ENCODE results near the gene EPS8L3.

DNA sequence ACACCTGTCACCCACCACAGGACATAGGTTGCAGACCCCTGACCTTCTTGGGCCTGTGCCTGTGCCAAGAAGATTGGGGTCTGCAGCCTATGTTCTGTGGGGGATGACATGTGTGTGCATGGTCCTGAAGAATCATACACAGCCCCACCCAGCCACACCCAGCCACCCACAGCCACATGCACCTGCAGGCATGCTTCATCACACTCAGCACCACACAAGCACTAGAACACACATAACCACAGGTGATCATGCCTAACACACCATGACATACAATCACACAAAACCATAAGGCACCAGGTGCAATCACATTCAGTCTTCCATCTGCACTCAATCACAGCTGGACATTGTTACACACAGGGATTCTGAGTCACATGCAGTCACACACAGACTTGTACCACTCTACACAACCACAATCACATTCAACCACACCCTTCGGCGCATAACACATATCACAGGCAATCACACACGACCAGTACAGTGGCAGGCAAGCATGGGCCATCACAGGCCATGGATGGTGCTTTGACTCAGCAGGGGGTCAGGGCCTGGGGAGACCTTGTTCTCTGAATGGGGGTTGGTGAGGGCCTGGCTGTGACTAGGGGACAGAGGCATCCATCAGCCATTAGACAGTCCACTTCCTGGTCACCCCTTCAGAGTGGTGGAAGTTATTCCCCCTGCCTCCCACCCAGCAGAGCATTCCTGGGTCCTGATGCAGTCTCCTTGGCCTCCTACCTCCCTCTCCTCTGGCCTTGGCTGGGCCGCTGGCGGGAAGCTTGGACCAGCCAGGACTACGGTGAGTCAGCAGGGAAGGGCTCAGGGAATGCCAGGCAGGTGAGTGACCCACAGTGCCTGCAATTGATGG is 44.3 kb upstream of the EPS8L3 start:
- TF ChIP-seq CHD1 (IDR thresholded peaks at IDR 0.05; ENCODE audit: low read depth, low read length), result no peak
- no peak for TF ChIP-seq JUN (IDR thresholded peaks at IDR 0.05; ENCODE audit: low read depth, low read length)
- TF ChIP-seq JUND (IDR thresholded peaks at IDR 0.05; ENCODE audit: low read length), result no peak
- TF ChIP-seq POLR2AphosphoS5 (IDR thresholded peaks at IDR 0.05; ENCODE audit: low read depth, low read length), result no peak
- no peak for TF ChIP-seq SIN3A (conservative IDR thresholded peaks at IDR 0.05 in 1 of 2, IDR thresholded peaks at IDR 0.05 in 1 of 2; ENCODE audit: low read depth in 1 of 2, low read length in 2 of 2)
- TF ChIP-seq, protein P1, sequence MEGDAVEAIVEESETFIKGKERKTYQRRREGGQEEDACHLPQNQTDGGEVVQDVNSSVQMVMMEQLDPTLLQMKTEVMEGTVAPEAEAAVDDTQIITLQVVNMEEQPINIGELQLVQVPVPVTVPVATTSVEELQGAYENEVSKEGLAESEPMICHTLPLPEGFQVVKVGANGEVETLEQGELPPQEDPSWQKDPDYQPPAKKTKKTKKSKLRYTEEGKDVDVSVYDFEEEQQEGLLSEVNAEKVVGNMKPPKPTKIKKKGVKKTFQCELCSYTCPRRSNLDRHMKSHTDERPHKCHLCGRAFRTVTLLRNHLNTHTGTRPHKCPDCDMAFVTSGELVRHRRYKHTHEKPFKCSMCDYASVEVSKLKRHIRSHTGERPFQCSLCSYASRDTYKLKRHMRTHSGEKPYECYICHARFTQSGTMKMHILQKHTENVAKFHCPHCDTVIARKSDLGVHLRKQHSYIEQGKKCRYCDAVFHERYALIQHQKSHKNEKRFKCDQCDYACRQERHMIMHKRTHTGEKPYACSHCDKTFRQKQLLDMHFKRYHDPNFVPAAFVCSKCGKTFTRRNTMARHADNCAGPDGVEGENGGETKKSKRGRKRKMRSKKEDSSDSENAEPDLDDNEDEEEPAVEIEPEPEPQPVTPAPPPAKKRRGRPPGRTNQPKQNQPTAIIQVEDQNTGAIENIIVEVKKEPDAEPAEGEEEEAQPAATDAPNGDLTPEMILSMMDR (IDR thresholded peaks at IDR 0.05; ENCODE audit: control extremely low read depth in 1 of 3, insufficient read depth in 1 of 3, low read depth in 1 of 3, low read length in 3 of 3), result no peak
- no peak for TF ChIP-seq RAD21 (IDR thresholded peaks at IDR 0.05 in 1 of 2, conservative IDR thresholded peaks at IDR 0.05 in 1 of 2; ENCODE audit: low read depth in 2 of 2, low read length in 2 of 2)
- no peak for TF ChIP-seq GABPA (IDR thresholded peaks at IDR 0.05; ENCODE audit: borderline replicate concordance, insufficient read depth, low read length)
- no peak for TF ChIP-seq EP300 (IDR thresholded peaks at IDR 0.05; ENCODE audit: borderline replicate concordance in 1 of 2, low read depth in 2 of 2, low read length in 2 of 2)
- TF ChIP-seq YY1 (IDR thresholded peaks at IDR 0.05; ENCODE audit: low read depth, low read length), result no peak
- TF ChIP-seq POLR2A (IDR thresholded peaks at IDR 0.05; ENCODE audit: control extremely low read depth in 1 of 2, low read depth in 2 of 2, low read length in 2 of 2), result no peak
- no peak for TF ChIP-seq SP1 (IDR thresholded peaks at IDR 0.05; ENCODE audit: low read depth, low read length)
- TF ChIP-seq TAF7 (optimal IDR thresholded peaks at IDR 0.05; ENCODE audit: borderline replicate concordance, low read depth, low read length), result no peak
- no peak for TF ChIP-seq ASH2L (IDR thresholded peaks at IDR 0.05; ENCODE audit: low read length)

Data from H1 (cell line).